GM12874 (cell line): ENCODE results near the gene C22orf31.

Experiments
- TF ChIP-seq, protein P1 (sequence below): IDR thresholded peaks from 2 replicates; pipeline ENCODE4 v1.5.1; 2011; ENCODE audit warnings: low read depth, mild to moderate bottlenecking, control low read depth, low read length, moderate library complexity; ENCODE audit not compliant: insufficient read depth

The C22orf31 gene

DNA sequence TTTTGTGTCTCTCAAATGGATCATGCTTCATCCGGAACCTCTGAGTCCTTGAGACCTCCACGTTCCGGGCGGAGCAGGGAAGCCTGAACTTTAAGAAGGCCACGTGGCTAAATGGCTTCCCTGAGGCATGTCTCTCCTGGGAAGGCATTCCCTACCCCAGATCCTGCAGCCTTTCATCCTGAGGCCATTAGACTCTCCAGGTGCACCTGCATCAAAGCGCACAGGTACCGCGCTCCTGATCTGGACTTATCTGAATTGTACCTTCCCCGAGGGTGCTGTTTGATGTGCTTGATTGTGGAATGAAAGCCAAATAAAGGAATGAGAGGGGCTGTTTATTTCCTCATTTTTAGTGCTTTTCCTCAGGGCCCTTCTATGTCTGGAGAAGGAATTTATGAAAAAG, 22.5 kb downstream of the C22orf31 start:
- TF ChIP-seq, protein P1, sequence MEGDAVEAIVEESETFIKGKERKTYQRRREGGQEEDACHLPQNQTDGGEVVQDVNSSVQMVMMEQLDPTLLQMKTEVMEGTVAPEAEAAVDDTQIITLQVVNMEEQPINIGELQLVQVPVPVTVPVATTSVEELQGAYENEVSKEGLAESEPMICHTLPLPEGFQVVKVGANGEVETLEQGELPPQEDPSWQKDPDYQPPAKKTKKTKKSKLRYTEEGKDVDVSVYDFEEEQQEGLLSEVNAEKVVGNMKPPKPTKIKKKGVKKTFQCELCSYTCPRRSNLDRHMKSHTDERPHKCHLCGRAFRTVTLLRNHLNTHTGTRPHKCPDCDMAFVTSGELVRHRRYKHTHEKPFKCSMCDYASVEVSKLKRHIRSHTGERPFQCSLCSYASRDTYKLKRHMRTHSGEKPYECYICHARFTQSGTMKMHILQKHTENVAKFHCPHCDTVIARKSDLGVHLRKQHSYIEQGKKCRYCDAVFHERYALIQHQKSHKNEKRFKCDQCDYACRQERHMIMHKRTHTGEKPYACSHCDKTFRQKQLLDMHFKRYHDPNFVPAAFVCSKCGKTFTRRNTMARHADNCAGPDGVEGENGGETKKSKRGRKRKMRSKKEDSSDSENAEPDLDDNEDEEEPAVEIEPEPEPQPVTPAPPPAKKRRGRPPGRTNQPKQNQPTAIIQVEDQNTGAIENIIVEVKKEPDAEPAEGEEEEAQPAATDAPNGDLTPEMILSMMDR = no peak

DNA sequence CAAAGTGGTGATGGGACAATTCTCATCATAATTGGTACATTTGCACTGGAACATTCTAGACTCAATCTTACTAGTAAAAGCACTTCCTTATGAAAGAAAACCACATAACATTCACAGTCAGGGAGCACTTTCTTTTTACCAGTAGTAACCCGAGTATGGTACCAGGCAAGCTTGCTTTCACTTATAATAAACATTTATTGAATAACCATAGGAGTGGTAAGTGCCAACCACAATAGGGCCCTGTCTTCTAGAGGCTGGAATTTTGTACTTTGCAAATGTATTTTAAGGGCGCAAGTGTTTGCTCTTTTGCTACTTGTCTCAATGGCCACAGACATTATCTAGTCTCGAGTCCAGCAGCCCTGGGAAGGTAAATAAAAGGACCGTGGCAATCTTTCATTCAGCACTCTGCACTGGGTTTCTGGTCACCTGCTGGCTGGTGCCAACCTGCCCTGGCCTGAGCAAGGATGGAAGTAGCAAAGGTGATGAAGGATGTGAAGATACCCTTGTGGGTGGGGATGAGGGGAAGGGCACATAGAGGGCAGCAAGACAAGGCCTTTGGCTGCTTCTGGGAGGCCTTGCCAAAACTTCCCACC, 24.2 kb downstream of the C22orf31 start:
- TF ChIP-seq, protein P1 = no peak

DNA sequence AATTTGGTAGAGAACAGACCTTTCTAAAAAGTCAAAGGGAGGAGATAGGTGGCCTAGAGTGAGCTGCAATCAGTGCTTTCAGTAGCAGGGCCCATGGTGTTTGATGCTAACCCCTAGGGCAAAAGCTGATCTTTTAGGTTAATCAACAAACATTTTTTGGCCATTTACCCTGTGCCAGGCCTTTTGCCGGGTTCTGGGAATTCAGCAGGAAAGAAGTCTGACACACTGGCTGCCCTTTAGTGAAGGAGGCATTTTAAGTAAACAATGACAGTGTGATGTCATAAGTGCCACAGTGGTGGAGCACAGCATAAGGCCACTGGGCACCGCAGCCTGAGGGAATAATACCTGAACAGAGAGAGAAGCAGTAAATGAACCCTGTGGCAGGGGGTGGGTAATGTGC, 29.0 kb downstream of the C22orf31 start:
- TF ChIP-seq, protein P1 = no peak

DNA sequence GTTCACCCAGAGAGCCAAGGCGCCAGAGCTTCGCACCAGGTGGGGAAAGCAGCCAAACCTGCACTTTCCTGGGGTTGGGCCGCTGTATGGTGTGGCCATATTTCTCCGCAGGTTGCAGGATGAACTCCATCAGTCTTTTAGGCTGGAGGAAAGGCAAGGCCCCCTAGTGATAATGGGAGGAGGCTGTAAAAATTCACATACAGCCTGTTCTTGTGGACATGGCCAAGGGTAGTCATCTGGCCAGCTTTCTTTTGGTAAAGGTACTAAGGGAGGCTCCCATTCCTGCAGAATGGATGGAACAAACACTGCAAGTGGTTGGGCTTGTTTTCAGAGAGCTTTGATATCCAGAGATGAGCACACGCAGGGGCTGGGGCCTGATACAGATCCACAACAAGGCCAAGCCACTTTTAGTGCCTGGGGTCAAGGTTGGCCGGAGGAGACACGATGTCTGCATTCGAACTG, 29.6 kb downstream of the C22orf31 start:
- TF ChIP-seq, protein P1 = no peak

DNA sequence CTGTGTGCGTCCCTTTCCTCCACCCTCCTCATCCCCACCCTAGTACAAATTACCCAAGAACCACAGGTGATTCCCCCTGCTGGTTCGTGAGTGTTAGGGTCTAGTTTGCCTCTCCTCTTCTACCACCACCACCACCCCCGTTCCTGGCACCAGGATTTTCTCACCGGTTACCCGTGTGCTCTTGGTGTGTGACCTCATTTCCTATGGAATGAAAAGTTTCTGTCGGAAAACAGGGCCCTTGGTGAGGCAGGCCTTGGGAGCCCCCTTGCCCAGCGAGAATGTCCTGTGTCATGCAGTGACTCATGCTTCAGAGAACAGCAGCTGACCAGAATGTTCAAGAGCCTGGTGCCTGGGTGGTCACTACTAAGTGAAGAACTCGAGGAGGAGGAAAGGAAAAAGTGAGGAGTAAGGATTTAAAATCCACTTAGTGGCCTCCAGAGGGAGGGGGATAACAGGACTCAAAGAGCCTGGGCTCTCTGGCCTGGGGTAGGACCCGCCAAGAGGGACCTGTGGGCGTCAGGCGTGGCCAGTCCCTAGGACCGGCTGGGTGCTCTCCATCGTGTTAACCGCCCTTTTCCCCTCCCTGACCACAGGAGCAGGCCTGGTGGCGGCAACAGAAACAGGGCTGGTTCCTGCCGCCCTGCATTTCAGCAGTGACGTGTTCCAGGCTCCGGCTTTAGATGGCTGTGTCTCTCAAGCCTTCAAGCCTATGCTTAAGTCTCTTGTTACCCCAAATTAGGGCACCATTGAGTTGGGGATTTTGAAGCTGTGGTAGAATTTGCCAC, 30.2 kb downstream of the C22orf31 start:
- TF ChIP-seq, protein P1 = peak; percentile 22; the same call in 1 of the 2 replicates

DNA sequence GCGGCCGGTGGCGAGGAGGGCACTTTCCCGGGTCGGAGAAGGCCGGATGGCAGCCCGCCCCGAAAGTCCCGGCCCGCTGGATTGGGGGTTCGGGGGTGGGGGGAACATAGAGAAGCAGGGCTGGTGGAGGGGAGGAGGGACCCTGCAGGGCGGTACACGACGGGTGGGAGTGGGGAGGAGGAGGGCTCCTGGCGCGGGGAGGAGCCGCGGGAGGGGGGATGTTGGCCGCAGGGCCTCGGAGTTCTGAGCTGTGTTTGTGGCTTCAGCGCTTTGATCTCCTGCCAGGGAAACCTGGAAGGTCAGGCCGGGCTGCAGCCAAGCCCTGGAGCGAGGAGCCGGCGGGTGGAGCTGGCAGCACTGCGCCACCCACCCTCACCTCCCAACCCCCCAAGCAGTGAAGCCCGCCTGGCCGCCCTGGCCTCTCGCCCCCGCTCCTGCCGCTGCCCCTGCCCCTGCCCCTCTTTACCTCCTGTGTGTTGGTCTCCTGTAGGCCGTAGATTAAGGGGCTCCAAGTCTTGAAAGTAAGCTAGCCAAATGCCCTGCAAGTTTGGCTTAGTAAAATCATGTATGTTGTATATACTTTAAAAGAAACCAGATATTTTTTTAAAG, 30.9 kb downstream of the C22orf31 start:
- TF ChIP-seq, protein P1 = no peak

DNA sequence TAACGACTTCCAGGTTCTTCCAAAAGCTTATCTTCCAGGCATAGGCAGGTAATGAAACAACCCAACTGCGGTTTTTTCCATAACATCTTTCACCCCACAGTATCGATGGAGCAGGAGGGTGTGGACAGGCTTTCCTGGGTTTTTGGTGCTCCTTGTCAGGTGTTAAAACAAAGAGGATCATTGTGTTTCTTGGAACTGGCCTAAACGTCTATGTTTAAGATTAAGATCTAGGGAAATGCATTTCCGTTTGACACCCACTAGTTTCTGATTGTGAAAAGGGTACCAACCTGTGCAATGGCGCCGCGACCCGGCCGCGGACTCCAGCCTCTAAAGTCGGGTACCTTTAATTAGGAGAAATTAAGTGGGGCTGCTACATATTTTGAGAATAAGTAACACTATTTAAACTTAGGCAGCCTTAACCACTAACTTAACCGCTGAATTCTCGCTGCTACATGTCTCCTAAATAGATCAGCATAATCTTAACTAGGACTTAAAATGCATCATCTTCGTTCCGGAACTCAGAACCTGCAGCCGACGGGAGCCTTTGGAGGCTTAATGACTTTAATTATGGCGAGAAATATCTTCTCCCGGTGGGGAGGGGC, 31.5 kb downstream of the C22orf31 start:
- TF ChIP-seq, protein P1 = peak; percentile 27
